ENCODE data around the gene CCDC47. TPM values are rescaled to one million over a fixed set of nuclear protein-coding genes. Genes with fewer than 3 reads are reported as not detected.
"Not testable (repeated sequence)": the region's sequence is repeated elsewhere in the genome, so short reads cannot be mapped to it uniquely, and the experiment has no call there.

Gene CCDC47
- total and polyA plus RNA-seq, 2 donors from 2014 or later = 50.9 to 83.1 TPM

- Histone ChIP-seq H3K4me3 (ENCODE audit: low read length in 3 of 3) (no peak overlapping the region), H3K27me3 (ENCODE audit: control insufficient read depth, insufficient read depth, low read length) (no peaks in the 10 kb centered on the region), H3K9me3 (ENCODE audit: control insufficient read depth in 2 of 3, insufficient read depth in 1 of 3, low read length in 3 of 3) (no peaks in the 10 kb centered on the region), H3K36me3 (ENCODE audit: control insufficient read depth in 2 of 3, insufficient read depth in 3 of 3, low read length in 3 of 3) (peaks cover 12 to 75% (median 45%) of the 10 kb centered on the region in 3 donors), H3K4me1 (ENCODE audit: control insufficient read depth in 2 of 3, insufficient read depth in 2 of 3, low read depth in 1 of 3, low read length in 3 of 3) (no peaks in the 10 kb centered on the region), H3K27ac (ENCODE audit: low read depth in 2 of 2, low read length in 2 of 2) (no peak overlapping the region), H3K9ac (ENCODE audit: low read length in 3 of 3) (no peak overlapping the region)
- DNase-seq (no peak), FAIRE-seq (no peak)
- intact Hi-C loops (cut with DNase I) = no loop called here
- TF ChIP-seq, protein P1, sequence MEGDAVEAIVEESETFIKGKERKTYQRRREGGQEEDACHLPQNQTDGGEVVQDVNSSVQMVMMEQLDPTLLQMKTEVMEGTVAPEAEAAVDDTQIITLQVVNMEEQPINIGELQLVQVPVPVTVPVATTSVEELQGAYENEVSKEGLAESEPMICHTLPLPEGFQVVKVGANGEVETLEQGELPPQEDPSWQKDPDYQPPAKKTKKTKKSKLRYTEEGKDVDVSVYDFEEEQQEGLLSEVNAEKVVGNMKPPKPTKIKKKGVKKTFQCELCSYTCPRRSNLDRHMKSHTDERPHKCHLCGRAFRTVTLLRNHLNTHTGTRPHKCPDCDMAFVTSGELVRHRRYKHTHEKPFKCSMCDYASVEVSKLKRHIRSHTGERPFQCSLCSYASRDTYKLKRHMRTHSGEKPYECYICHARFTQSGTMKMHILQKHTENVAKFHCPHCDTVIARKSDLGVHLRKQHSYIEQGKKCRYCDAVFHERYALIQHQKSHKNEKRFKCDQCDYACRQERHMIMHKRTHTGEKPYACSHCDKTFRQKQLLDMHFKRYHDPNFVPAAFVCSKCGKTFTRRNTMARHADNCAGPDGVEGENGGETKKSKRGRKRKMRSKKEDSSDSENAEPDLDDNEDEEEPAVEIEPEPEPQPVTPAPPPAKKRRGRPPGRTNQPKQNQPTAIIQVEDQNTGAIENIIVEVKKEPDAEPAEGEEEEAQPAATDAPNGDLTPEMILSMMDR (IDR thresholded peaks at IDR 0.05; ENCODE audit: borderline replicate concordance, extremely low read depth, insufficient read depth) = no peak
Measured at GRCh38 chr17:63798572-63799106, 25.2 kb upstream of the CCDC47 start.

DNA sequence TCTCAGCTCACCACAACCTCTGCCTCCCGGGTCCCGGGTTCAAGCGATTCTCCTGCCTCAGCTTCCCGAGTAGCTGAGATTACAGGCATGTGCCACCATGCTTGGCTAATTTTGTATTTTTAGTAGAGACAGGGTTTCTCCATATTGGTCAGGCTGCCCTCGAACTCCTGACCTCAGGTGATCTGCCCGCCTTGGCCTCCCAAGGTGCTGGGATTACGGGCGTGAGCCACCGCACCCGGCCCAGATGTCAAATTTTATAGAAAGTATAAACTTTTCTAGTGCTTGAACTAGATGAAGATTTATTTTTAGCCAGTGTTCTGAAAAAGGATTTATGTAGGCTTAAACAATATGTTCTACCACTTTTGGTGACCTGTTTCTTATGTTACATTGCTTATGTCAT, 23.0 kb upstream of the CCDC47 start:
- H3K4me3 ChIP-seq (ENCODE audit: low read length in 3 of 3); intact Hi-C loops (cut with DNase I); H3K27ac ChIP-seq (ENCODE audit: low read depth in 2 of 2, low read length in 2 of 2); H3K4me1 ChIP-seq (ENCODE audit: control insufficient read depth in 2 of 3, insufficient read depth in 2 of 3, low read depth in 1 of 3, low read length in 3 of 3); H3K27me3 ChIP-seq (ENCODE audit: control insufficient read depth, insufficient read depth, low read length); FAIRE-seq; DNase-seq; H3K9me3 ChIP-seq (ENCODE audit: control insufficient read depth in 2 of 3, insufficient read depth in 1 of 3, low read length in 3 of 3); H3K9ac ChIP-seq (ENCODE audit: low read length in 3 of 3): not testable (repeated sequence)
- peaks cover 14 to 59% (median 42%) of the 10 kb centered on the region in 3 donors for H3K36me3 ChIP-seq (ENCODE audit: control insufficient read depth in 2 of 3, insufficient read depth in 3 of 3, low read length in 3 of 3)

GRCh38 chr17:63792055-63792729, 18.8 kb upstream of the CCDC47 start:
- H3K4me3 ChIP-seq (ENCODE audit: low read length in 3 of 3) = no peak overlapping the region

DNA sequence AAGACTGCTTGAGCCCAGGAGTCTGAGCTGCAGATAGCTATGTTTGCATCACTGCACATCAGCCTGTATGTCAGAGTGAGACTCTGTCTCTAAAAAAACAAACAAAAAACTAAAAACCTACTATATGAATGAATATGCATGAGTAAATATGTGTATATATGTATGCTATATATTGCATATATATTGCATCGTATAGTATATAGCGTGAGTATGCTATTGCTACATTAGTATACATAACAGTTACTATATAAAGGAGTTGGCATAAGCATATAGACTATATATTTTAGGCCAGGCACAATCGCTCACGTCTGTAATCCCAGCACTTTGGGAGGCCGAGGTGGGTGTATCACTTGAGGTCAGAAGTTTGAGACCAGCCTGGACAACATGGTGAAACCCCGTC, 16.7 kb upstream of the CCDC47 start:
- intact Hi-C loops (cut with DNase I) = no loop called here
- Histone ChIP-seq H3K4me3 (ENCODE audit: low read length in 3 of 3) (no peak overlapping the region), H3K27me3 (ENCODE audit: control insufficient read depth, insufficient read depth, low read length) (no peaks in the 10 kb centered on the region), H3K4me1 (ENCODE audit: control insufficient read depth in 2 of 3, insufficient read depth in 2 of 3, low read depth in 1 of 3, low read length in 3 of 3) (no peaks in the 10 kb centered on the region), H3K9me3 (ENCODE audit: control insufficient read depth in 2 of 3, insufficient read depth in 1 of 3, low read length in 3 of 3) (no peaks in the 10 kb centered on the region), H3K36me3 (ENCODE audit: control insufficient read depth in 2 of 3, insufficient read depth in 3 of 3, low read length in 3 of 3) (peaks cover 11 to 35% (median 16%) of the 10 kb centered on the region in 3 donors), H3K27ac (ENCODE audit: low read depth in 2 of 2, low read length in 2 of 2) (no peak overlapping the region), H3K9ac (ENCODE audit: low read length in 3 of 3) (no peak overlapping the region)
- TF ChIP-seq, protein P1 (IDR thresholded peaks at IDR 0.05; ENCODE audit: borderline replicate concordance, extremely low read depth, insufficient read depth) = no peak
- FAIRE-seq = no peak
- no peak for DNase-seq

More at GRCh38 chr17:63792055-63792729, 18.8 kb upstream of the CCDC47 start:
- intact Hi-C loops (cut with DNase I) = no loop called here
- FAIRE-seq (no peak), DNase-seq (no peak)
- Histone ChIP-seq H3K27me3 (ENCODE audit: control insufficient read depth, insufficient read depth, low read length) (no peaks in the 10 kb centered on the region), H3K27ac (ENCODE audit: low read depth in 2 of 2, low read length in 2 of 2) (no peak overlapping the region), H3K9me3 (ENCODE audit: control insufficient read depth in 2 of 3, insufficient read depth in 1 of 3, low read length in 3 of 3) (no peaks in the 10 kb centered on the region), H3K36me3 (ENCODE audit: control insufficient read depth in 2 of 3, insufficient read depth in 3 of 3, low read length in 3 of 3) (peaks cover 10 to 49% (median 23%) of the 10 kb centered on the region in 3 donors), H3K4me1 (ENCODE audit: control insufficient read depth in 2 of 3, insufficient read depth in 2 of 3, low read depth in 1 of 3, low read length in 3 of 3) (no peaks in the 10 kb centered on the region), H3K9ac (ENCODE audit: low read length in 3 of 3) (no peak overlapping the region)
- TF ChIP-seq, protein P1 (IDR thresholded peaks at IDR 0.05; ENCODE audit: borderline replicate concordance, extremely low read depth, insufficient read depth) = no peak
